IPS-18a (cell line): Measurements from ENCODE around the gene ECT2.
"Not testable (repeated sequence)": the region's sequence is repeated elsewhere in the genome, so short reads cannot be mapped to it uniquely, and the experiment has no call there.

ENCODE experiments used
- H3K27ac ChIP-seq: one replicate; pipeline ENCODE4 v1.5.1; 2013; ENCODE audit warnings: low read length
- H3K27me3 ChIP-seq: one replicate; pipeline ENCODE4 v1.6.1; 2013; ENCODE audit warnings: mild to moderate bottlenecking, low read length; ENCODE audit not compliant: control insufficient read depth, insufficient read depth
- H3K36me3 ChIP-seq: one replicate; pipeline ENCODE4 v1.6.1; 2013; ENCODE audit warnings: low read depth, low read length; ENCODE audit not compliant: control insufficient read depth
- H3K4me1 ChIP-seq: one replicate; pipeline ENCODE4 v1.6.1; 2013; ENCODE audit warnings: low read depth, low read length; ENCODE audit not compliant: control insufficient read depth
- H3K4me3 ChIP-seq: one replicate; pipeline ENCODE4 v1.5.1; 2013; ENCODE audit warnings: low read length
- H3K9ac ChIP-seq: one replicate; pipeline ENCODE4 v1.6.1; 2013; ENCODE audit warnings: mild to moderate bottlenecking, low read length, moderate library complexity
- H3K9me3 ChIP-seq: one replicate; pipeline ENCODE4 v1.6.1; 2013; ENCODE audit warnings: low read depth, low read length; ENCODE audit not compliant: control insufficient read depth

The ECT2 gene

DNA sequence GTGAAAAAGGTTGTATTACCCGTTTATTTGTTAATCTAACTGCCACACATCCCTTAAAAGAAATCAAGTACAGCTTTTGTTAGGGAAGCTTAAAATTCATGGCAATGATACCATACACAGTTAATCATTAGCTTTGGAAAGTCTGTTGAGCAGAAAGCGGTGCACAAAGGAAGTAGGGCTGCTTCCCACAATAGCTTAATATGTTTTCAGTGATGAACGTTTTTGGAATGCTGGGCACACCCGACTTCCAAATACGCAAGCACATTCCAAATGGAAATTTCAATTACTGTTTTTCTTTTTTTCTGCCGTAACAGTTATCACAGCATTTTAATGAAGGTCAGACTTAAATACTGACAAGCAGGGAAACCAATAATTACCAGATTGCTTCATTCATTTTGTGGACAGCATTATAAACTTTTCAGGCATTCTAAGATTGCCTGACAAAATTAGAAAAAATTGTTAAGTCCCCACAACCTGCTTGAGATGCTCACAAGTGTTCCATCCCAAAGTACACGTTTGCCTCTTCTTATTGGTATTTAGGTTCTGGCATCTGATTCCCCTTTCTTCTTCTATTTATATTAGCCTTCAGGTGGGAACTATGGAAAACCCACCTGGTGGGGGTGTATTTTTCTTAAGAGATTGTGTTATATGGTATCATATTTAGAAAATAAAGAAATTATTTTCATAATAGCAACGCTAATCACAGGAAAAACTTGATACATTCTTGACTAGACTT lies 1.1 kb upstream of the ECT2 start:
- Histone ChIP-seq H3K4me1 (peaks cover 5% of the 10 kb centered on the region), H3K36me3 (peaks cover 13% of the 10 kb centered on the region), H3K9ac (peak overlapping the region; percentile 80), H3K9me3 (no peaks in the 10 kb centered on the region), H3K27me3 (no peaks in the 10 kb centered on the region), H3K4me3 (peak overlapping the region; percentile 73), H3K27ac (peak overlapping the region; percentile 55)

DNA sequence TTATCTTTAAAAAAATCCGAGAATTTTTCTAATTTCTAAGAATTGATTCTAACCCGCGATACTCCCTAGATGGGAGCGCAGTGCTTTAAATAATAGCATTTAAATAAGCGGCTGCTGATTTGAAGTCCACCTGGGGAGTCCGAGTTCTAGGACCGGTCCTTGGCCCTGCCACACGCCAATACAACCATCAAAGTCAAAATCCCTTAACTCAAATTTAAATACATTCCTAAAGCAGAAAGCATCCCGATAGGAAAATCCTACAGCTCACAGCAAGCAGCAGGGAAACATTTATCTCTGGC lies 508 bp upstream of the ECT2 start:
- no peaks in the 10 kb centered on the region for H3K27me3 ChIP-seq
- H3K4me1 ChIP-seq = peaks cover 5% of the 10 kb centered on the region
- H3K27ac ChIP-seq = peak overlapping the region; percentile 55
- peaks cover 20% of the 10 kb centered on the region for H3K36me3 ChIP-seq
- H3K4me3 ChIP-seq = peak overlapping the region; percentile 73
- H3K9me3 ChIP-seq = no peaks in the 10 kb centered on the region
- H3K9ac ChIP-seq = peak overlapping the region; percentile 80

DNA sequence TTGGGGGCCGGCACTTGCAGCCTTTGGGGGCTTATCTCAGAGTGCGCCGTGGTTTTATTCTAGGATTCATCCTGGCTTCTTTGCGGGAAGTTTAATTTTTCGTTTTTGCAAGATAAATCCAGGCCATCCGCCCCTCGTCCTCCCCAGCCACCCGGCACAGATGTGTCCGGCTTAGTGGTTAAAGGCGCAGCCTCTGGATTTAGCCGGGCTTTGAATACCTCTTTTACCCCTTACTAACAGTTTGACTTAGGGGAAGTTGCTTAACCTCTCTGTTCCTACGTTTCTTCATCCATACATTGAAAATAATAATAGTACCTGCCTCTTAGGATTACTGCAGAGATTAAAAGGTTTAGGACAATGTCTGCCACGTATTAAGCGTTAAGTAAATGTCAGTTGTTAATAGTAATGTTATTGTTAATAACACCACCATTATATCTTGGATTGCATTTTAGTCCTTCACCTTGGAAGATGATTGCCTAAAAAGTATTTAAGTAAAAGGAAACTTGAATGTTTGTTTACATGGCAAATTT lies 714 bp downstream of the ECT2 start:
- Histone ChIP-seq H3K9me3 (no peaks in the 10 kb centered on the region), H3K27ac (peak overlapping the region; percentile 61), H3K36me3 (peaks cover 32% of the 10 kb centered on the region), H3K4me1 (peaks cover 5% of the 10 kb centered on the region), H3K27me3 (no peaks in the 10 kb centered on the region), H3K4me3 (peak overlapping the region; percentile 73), H3K9ac (peak overlapping the region; percentile 89)

DNA sequence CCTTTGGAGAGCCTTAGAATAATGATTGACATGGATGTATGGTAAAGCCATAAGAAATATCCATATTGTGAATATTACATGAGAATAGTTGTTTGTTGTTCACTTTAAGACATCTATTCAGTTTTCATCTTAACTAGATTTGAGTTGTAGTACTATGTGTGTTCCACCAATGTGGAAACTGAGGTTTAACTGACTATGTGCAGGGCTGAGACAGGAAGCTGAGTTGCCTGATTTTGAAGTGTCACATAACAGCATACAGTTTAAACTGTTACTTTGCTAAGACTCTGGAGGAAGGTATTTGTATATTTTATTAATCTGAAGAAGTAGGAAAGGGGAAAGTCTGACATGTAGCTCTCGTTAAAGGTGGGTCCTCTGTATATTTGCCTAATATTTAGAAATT lies 2.1 kb downstream of the ECT2 start:
- Histone ChIP-seq H3K9me3 (no peaks in the 10 kb centered on the region), H3K36me3 (peaks cover 39% of the 10 kb centered on the region), H3K4me3 (peak overlapping the region; percentile 1), H3K27me3 (no peaks in the 10 kb centered on the region), H3K27ac (no peak overlapping the region), H3K9ac (no peak overlapping the region), H3K4me1 (peaks cover 5% of the 10 kb centered on the region)

DNA sequence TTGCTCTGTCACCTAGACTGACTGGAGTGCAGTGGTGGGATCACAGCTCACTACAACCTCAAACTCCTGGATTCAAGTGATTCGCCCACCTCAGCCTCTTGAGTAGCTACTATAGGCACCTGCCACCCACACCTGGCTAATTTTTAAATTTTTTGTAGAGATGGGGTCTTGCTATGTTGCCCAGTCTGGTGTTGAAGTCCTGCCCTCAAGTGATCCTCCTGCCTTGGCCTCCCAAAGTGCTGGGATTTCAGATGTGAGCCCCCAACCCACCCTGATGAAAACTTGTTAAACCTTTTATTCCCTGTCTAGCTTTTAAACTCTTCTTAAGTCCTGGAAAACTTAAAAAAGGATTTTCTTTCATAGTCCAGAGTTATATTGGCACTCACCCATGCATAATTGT lies 2.6 kb downstream of the ECT2 start:
- Histone ChIP-seq H3K4me1 (peaks cover 5% of the 10 kb centered on the region), H3K9ac (no peak overlapping the region), H3K27ac (no peak overlapping the region), H3K9me3 (no peaks in the 10 kb centered on the region), H3K36me3 (peaks cover 43% of the 10 kb centered on the region), H3K4me3 (no peak overlapping the region), H3K27me3 (no peaks in the 10 kb centered on the region)

DNA sequence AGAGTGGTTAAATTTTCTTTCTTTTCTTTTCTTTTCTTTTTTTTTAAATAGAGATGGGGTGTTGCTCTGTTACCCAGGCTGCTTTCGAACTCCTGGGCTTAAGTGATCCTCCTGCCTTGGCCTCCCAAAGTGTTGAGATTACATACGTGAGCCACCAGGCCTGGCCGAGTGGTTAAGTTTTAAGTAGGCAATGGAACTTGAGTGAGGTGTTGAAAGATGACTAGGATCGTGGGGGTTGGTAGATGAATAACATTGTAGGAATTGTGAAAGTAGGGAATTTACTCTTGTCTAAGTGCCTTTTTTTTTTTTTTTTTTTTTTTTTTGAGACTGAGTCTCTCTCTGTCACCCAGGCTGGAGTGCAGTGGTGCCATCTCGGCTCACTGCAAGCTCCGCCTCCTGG lies 9.9 kb downstream of the ECT2 start:
- peaks cover 82% of the 10 kb centered on the region for H3K36me3 ChIP-seq
- not testable (repeated sequence) for H3K27me3 ChIP-seq, H3K27ac ChIP-seq, H3K4me3 ChIP-seq, H3K9me3 ChIP-seq, H3K9ac ChIP-seq, H3K4me1 ChIP-seq

DNA sequence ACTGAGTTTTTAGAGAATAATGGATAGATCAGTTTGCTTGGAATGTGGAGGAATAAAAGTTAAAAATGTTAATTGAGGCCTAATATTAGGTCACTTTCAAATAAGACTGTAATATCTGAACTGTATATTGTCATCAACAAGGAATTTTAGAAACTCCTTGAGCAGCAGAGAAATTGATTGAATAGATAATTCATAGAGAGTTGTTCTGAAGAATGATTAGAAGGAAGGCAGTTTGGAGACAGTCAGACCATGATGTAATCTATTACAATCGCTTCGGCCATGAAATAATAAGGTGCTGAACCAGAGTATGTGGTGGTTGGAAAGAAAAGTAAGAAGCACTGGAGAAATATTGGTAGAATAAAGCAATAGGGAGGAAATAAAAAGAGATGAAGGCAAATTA lies 15.7 kb downstream of the ECT2 start:
- H3K4me3 ChIP-seq = no peak overlapping the region

DNA sequence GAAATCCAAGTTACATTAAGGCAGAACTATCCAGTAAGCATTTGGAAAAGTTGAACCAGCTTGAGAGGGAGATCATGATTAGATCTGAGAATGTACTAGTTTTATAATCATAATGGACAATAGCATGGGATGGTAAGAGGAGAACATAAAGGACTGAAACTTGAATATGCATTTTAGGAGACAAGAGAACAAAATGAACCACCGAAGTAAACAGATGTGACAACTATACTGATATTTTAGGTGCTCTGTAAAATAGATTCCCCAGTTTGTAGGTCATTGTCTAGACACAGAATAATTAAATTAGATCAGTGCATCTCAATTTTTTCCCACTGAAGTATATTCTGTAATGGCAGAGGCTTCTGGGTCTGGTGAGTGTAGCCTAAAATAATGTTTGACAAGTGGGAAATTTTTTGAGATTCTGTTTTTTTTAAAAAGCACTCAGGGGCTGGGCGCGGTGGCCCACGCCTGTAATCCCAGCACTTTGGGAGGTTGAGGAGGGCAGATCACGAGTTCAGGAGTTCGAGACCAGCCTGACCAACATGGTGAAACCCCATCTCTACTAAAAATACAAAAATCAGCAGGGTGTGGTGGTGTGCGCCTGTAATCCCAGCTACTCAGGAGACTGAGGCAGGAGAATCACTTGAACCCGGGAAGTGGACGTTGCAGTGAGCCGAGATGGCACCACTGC lies 16.3 kb downstream of the ECT2 start:
- Histone ChIP-seq H3K9me3 (no peaks in the 10 kb centered on the region), H3K36me3 (peaks cover 93% of the 10 kb centered on the region), H3K4me1 (no peaks in the 10 kb centered on the region), H3K9ac (no peak overlapping the region), H3K27ac (no peak overlapping the region), H3K27me3 (no peaks in the 10 kb centered on the region), H3K4me3 (no peak overlapping the region)

More for the DNA sequence above, 15.7 kb downstream of the ECT2 start:
- H3K9me3 ChIP-seq = no peaks in the 10 kb centered on the region
- H3K27me3 ChIP-seq = no peaks in the 10 kb centered on the region
- H3K4me1 ChIP-seq = no peaks in the 10 kb centered on the region
- no peak overlapping the region for H3K9ac ChIP-seq
- H3K27ac ChIP-seq = no peak overlapping the region
- H3K36me3 ChIP-seq = peaks cover 92% of the 10 kb centered on the region

DNA sequence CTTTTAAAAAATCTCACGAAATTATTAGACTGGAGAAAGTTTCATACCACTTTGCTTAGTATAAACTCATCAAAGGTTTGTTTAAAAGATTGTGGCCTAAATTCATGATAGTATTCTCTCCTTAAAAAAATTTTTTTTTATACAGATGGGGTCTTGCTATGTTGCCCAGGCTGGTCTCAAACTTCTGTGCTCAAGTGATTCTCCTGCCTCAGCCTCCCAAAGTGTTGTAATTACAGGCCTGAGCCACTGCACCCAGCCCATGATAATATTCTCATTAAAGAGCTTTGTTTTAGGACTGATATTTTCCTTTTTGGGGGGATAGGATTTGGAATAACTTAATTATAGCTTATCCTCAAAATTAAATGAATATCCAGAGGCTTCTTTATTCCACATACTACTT lies 19.9 kb downstream of the ECT2 start:
- no peaks in the 10 kb centered on the region for H3K4me1 ChIP-seq
- H3K4me3 ChIP-seq = no peak overlapping the region
- peaks cover 85% of the 10 kb centered on the region for H3K36me3 ChIP-seq
- H3K27me3 ChIP-seq = no peaks in the 10 kb centered on the region
- no peaks in the 10 kb centered on the region for H3K9me3 ChIP-seq
- no peak overlapping the region for H3K27ac ChIP-seq
- no peak overlapping the region for H3K9ac ChIP-seq

DNA sequence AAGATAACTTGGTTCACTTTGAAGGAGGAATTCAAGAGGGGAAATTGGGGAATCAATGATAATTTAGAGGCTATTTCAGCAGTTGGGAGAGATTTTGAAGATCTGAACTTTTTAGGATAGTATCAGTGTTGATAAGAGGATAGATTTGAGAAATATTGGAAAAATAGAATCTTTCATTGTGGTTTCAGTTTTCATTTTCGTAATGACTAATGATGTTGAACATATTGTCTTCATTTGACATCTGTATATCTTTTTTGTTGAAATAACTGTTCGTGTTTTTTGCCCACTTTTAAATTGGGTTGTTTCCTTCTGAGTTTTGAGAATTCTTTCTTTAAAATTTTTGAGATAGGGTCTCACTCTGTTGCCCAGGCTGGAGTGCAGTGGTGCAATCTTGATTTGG lies 21.1 kb downstream of the ECT2 start:
- Histone ChIP-seq H3K27ac (no peak overlapping the region), H3K4me1 (no peaks in the 10 kb centered on the region), H3K9me3 (no peaks in the 10 kb centered on the region), H3K4me3 (no peak overlapping the region), H3K36me3 (peaks cover 85% of the 10 kb centered on the region), H3K9ac (no peak overlapping the region), H3K27me3 (no peaks in the 10 kb centered on the region)

DNA sequence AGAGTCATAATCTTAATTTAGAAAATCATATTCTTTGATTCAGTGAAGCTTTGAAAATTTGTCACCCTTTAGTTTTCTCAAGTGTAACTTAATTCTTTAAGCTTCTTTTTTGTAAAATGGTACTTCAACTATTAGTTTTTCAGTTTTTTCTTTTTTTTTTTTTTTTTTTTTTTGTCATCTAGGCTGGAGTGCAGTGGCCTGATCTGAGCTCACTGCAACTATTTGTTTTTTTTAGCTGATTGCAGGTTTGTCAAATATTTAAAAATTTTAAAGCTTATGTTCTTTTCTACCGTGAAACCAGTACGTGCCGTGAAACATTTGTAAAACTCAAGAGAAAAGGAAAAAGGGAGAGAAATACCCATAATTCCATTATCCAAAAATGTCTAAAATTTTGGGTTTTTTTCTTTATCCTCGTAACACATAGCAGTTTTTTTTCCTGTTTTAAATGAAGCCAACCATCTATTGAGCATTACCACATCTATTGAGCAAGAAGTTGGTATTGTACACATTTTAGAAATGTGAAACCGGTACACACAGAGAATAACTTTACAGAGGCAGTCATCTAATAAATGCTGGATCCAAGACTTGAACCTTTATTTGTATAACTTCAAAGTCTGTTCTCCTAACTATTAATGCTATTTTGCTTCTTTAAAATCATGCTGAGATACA lies 25.7 kb downstream of the ECT2 start:
- no peaks in the 10 kb centered on the region for H3K9me3 ChIP-seq
- H3K36me3 ChIP-seq = peaks cover 69% of the 10 kb centered on the region
- no peak overlapping the region for H3K9ac ChIP-seq
- no peak overlapping the region for H3K4me3 ChIP-seq
- H3K27ac ChIP-seq = no peak overlapping the region
- no peaks in the 10 kb centered on the region for H3K4me1 ChIP-seq
- H3K27me3 ChIP-seq = no peaks in the 10 kb centered on the region
